ENCODE measurements around the gene MECP2. TPM values are rescaled to one million over a fixed set of nuclear protein-coding genes. Genes with fewer than 3 reads are reported as not detected.

The MECP2 gene
- polyA plus RNA-seq, 2 of the 4 experiments (the other 2 are of a cell fraction) = 17.7 to 19.2 TPM

DNA sequence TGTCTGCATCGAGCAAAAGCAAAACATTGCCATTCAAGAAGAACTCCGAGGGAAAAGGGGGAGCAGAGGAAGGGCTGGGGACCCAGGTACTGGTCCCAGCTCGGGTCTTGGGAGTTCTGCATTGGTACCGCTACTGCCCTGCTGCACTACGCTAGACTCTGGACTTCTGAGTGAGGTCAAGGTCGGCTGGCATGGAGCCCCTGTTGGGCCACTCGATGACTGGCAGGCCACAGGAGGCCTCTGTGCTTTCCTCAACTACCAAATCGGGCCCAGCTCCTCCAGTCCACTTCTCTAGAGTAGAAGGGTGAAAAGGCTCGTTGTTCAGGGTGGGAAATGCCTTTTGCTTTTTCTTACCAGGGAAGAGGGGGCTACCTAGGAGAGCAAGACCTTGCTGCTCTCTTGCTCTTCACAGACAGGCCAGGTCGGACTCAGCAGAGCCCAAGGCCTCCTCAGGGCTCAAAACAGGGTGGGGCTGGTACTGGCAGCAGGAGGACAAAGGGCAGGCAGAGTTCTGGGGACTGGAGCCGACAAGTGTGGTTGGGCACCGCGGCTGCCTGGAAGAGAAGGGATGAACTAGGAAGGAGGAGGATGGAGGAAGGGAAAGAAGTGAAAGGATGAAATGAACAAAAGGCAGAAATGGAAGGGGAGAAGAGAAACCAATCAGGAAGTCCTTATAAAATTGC, 68.9 kb downstream of the MECP2 start:
- ATAC-seq (no peak), DNase-seq (ENCODE audit: low read depth in 1 of 2, low spot score in 1 of 2) (no peak), FAIRE-seq (no peak)
- no peak overlapping the region for H3K27ac ChIP-seq
- H3K4me3 ChIP-seq = no peak overlapping the region
- ChIA-PET CTCF (interaction anchor here (1.1 to 2.3 kb wide), 6 partner anchors 8 to 23 kb away, joined by 3 to 12 read pairs (median 5); no protein-coding TSS in a partner anchor), POLR2A (no interaction called here)
- TF ChIP-seq CHD4 (IDR thresholded peaks at IDR 0.05; ENCODE audit: borderline replicate concordance) (no peak), POLR2AphosphoS2 (conservative IDR thresholded peaks at IDR 0.05; ENCODE audit: low read length) (no peak), CHD2 (IDR thresholded peaks at IDR 0.05; ENCODE audit: low read length, partially characterized antibody) (no peak), TFCP2L1 (CRISPR knock-in tag; IDR thresholded peaks at IDR 0.05) (no peak), FOXS1 (CRISPR knock-in tag; IDR thresholded peaks at IDR 0.05) (no peak), ZNF302 (CRISPR knock-in tag; IDR thresholded peaks at IDR 0.05) (no peak), ESRRA (IDR thresholded peaks at IDR 0.05; ENCODE audit: borderline replicate concordance, low read length) (no peak), EHF (CRISPR knock-in tag; IDR thresholded peaks at IDR 0.05) (no peak), RAD21 (conservative IDR thresholded peaks at IDR 0.05 in 1 of 2, IDR thresholded peaks at IDR 0.05 in 1 of 2) (no peak), NFE2L2 (conservative IDR thresholded peaks at IDR 0.05; ENCODE audit: low read length) (no peak), CBX8 (IDR thresholded peaks at IDR 0.05) (no peak), EP300 (IDR thresholded peaks at IDR 0.05) (no peak), RCOR1 (IDR thresholded peaks at IDR 0.05; ENCODE audit: low read depth, low read length) (no peak)
- TF ChIP-seq, protein P1, sequence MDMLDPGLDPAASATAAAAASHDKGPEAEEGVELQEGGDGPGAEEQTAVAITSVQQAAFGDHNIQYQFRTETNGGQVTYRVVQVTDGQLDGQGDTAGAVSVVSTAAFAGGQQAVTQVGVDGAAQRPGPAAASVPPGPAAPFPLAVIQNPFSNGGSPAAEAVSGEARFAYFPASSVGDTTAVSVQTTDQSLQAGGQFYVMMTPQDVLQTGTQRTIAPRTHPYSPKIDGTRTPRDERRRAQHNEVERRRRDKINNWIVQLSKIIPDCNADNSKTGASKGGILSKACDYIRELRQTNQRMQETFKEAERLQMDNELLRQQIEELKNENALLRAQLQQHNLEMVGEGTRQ (IDR thresholded peaks at IDR 0.05) = no peak
- TF ChIP-seq, protein P2, sequence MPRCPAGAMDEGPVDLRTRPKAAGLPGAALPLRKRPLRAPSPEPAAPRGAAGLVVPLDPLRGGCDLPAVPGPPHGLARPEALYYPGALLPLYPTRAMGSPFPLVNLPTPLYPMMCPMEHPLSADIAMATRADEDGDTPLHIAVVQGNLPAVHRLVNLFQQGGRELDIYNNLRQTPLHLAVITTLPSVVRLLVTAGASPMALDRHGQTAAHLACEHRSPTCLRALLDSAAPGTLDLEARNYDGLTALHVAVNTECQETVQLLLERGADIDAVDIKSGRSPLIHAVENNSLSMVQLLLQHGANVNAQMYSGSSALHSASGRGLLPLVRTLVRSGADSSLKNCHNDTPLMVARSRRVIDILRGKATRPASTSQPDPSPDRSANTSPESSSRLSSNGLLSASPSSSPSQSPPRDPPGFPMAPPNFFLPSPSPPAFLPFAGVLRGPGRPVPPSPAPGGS (IDR thresholded peaks at IDR 0.05) = no peak
- WGBS (ENCODE audit: missing lambda C conversion rate) = 72% methylated on average over 13 of the region's 13 CpGs
- H3K4me1 ChIP-seq = no peaks in the 10 kb centered on the region
- H3K9me3 ChIP-seq = no peaks in the 10 kb centered on the region
- no peak overlapping the region for H3K4me2 ChIP-seq

DNA sequence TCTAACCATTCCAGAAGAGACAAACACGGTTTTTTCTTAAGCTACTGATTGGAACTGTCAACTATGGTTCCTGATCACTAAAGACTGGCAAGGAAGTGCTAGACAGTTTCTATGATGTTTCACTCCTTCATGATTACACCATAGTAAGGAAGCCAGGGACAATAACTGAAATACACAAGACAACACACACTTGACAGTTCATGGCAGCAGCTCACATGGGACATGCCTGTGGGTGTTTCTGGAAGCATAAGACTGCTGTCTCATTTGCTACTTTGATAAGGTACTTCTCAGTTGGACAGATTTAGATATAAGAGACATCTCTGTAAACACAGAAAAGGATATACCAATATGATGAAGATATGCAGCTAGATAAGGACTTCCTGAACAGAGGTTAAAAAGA, 69.5 kb downstream of the MECP2 start:
- no peaks in the 10 kb centered on the region for H3K9me3 ChIP-seq
- ChIA-PET CTCF (interaction anchor here (1.0 to 2.3 kb wide), 3 partner anchors 15 to 24 kb away, joined by 3 to 10 read pairs (median 3); no protein-coding TSS in a partner anchor), POLR2A (no interaction called here)

DNA sequence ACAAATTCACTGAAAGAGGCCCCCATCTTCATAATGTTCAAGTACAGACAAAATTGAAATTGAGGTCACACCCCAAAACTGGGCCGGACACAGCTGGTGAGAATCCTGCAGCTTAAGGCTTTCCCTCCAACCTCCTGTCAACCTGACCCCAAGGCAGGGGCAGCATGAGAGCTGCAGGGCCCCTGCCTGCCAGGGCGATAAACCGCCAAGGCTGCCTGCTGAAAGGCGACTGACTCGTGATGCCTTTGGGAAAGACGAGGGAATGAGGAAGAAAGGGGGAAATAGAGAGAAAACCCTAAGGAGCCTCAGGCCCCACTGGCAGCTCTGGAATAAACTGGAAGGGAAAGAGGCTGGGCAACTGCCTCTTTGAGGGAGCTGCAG, 70.5 kb downstream of the MECP2 start:
- TF ChIP-seq NPAS2 (CRISPR knock-in tag; IDR thresholded peaks at IDR 0.05; ENCODE audit: borderline replicate concordance) (no peak), EP300 (IDR thresholded peaks at IDR 0.05) (no peak)
- H3K27ac ChIP-seq = no peak overlapping the region
- WGBS (ENCODE audit: missing lambda C conversion rate) = 95% methylated on average over 6 of the region's 6 CpGs
- H3K4me2 ChIP-seq = no peak overlapping the region
- H3K4me3 ChIP-seq = no peak overlapping the region
- no peaks in the 10 kb centered on the region for H3K9me3 ChIP-seq
- ATAC-seq = no peak
- DNase-seq (ENCODE audit: low read depth in 1 of 2, low spot score in 1 of 2) = no peak
- CTCF ChIA-PET = interaction anchor here (1.0 to 2.3 kb wide), 5 partner anchors 10 to 23 kb away, joined by 3 to 10 read pairs (median 3); no protein-coding TSS in a partner anchor
- FAIRE-seq = no peak
- POLR2A ChIA-PET = no interaction called here
- H3K4me1 ChIP-seq = no peaks in the 10 kb centered on the region

More for the DNA sequence above, 69.5 kb downstream of the MECP2 start:
- FAIRE-seq = no peak
- TF ChIP-seq SMC3 (IDR thresholded peaks at IDR 0.05) (no peak), CBX2 (IDR thresholded peaks at IDR 0.05; ENCODE audit: borderline replicate concordance, low read depth) (no peak), JUNB (IDR thresholded peaks at IDR 0.05) (no peak), FOXS1 (CRISPR knock-in tag; IDR thresholded peaks at IDR 0.05) (no peak), CBX8 (IDR thresholded peaks at IDR 0.05) (no peak), MYC (IDR thresholded peaks at IDR 0.05; ENCODE audit: borderline replicate concordance, low read length) (no peak), HOXB5 (CRISPR knock-in tag; IDR thresholded peaks at IDR 0.05) (no peak), NPAS2 (CRISPR knock-in tag; IDR thresholded peaks at IDR 0.05; ENCODE audit: borderline replicate concordance) (no peak), RARB (CRISPR knock-in tag; IDR thresholded peaks at IDR 0.05) (no peak), ZFP36 (IDR thresholded peaks at IDR 0.05; ENCODE audit: borderline replicate concordance, partially characterized antibody) (no peak), MAFK (IDR thresholded peaks at IDR 0.05; ENCODE audit: partially characterized antibody) (no peak)
- TF ChIP-seq, protein P3, sequence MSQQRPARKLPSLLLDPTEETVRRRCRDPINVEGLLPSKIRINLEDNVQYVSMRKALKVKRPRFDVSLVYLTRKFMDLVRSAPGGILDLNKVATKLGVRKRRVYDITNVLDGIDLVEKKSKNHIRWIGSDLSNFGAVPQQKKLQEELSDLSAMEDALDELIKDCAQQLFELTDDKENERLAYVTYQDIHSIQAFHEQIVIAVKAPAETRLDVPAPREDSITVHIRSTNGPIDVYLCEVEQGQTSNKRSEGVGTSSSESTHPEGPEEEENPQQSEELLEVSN (IDR thresholded peaks at IDR 0.05; ENCODE audit: borderline replicate concordance, low read depth) = no peak
- Histone ChIP-seq H3K4me3 (no peak overlapping the region), H3K4me1 (no peaks in the 10 kb centered on the region), H3K4me2 (no peak overlapping the region), H3K27ac (no peak overlapping the region)
- DNase-seq (ENCODE audit: low read depth in 1 of 2, low spot score in 1 of 2) = no peak
- 64% methylated on average over 1 of the region's 1 CpG for WGBS (ENCODE audit: missing lambda C conversion rate)
- no peak for ATAC-seq
